GM12878 (cell line): ENCODE results near the gene PROX2. TPM values are rescaled to one million over a fixed set of nuclear protein-coding genes. Genes with fewer than 3 reads are reported as not detected.

Experiments
- ATAC-seq: fragments of 200-7000 bp; cut with Tn5 transposase; 3 replicates; pipeline ENCODE4 v1.9.1; 2020; ENCODE audit warnings: mild to moderate bottlenecking, moderate library complexity
- BruUV-seq: library from RNA; stranded (reverse); fragments of 400-500 nt; replicated peaks from 2 replicates; lab custom pipeline; 2021; lab: Mats Ljungman, UMichigan
- CTCF ChIA-PET: fragments of 300-600 bp; sonication (Branson Sonifier 250); formaldehyde crosslinking; extraction: SDS; loops from one replicate; lab custom pipeline; 2021; ENCODE audit warnings: inconsistent platforms; lab: Yijun Ruan, JAX
- POLR2A ChIA-PET: fragments of 350-600 bp; formaldehyde crosslinking; extraction: SDS; loops from one replicate; lab custom pipeline; 2021; ENCODE audit warnings: inconsistent platforms; lab: Charles Lee
- RAD21 ChIA-PET: fragments of 300-600 bp; sonication (Branson Sonifier 250); formaldehyde crosslinking; loops from one replicate; lab custom pipeline; 2023; ENCODE audit warnings: antibody characterized with exemption; ENCODE audit not compliant: unreplicated experiment; lab: Charles Lee
- SMC1A ChIA-PET: fragments of 300-600 bp; sonication (Branson Sonifier 250); formaldehyde crosslinking; loops from one replicate; lab custom pipeline; 2023; ENCODE audit not compliant: unreplicated experiment, uncharacterized antibody; lab: Charles Lee
- DNase-seq: peaks from one replicate; pipeline ENCODE4 v3.0.0-alpha.2; 2011; ENCODE audit warnings: low read depth, low spot score
- FAIRE-seq: peaks from 3 replicates; lab custom pipeline; 2011; peaks lifted over from hg19 to GRCh38; lab: Jason Lieb, UNC
- H2AFZ ChIP-seq: 2 replicates; pipeline ENCODE4 v1.6.0; 2011; ENCODE audit warnings: low read depth, low read length, control low read depth; ENCODE audit not compliant: control insufficient read depth
- H3K27ac ChIP-seq: 2 replicates; pipeline ENCODE4 v1.5.1; 2011; ENCODE audit warnings: control low read depth; ENCODE audit not compliant: control insufficient read depth, insufficient read depth
- H3K27me3 ChIP-seq, 2 experiments: replicated peaks in 1 of 2; 2 replicates each; pipeline versions ENCODE4 v1.6.0 to v1.6.1; 2011; ENCODE audit warnings: low read length in 1 of 2; ENCODE audit not compliant: control insufficient read depth in 2 of 2, insufficient read depth in 2 of 2
- H3K36me3 ChIP-seq, 2 experiments: 2 replicates each; pipeline ENCODE4 v1.5.1; 2011; ENCODE audit warnings: low read length in 1 of 2; ENCODE audit not compliant: control insufficient read depth in 2 of 2, insufficient read depth in 2 of 2
- H3K4me1 ChIP-seq: 2 replicates; pipeline ENCODE4 v1.6.1; 2011; ENCODE audit warnings: mild to moderate bottlenecking, low read length, moderate library complexity, mixed read lengths; ENCODE audit not compliant: control insufficient read depth, insufficient read depth
- H3K4me2 ChIP-seq: 2 replicates; pipeline ENCODE4 v1.6.0; 2011; ENCODE audit warnings: control low read depth; ENCODE audit not compliant: control insufficient read depth, insufficient read depth
- H3K4me3 ChIP-seq: fragments of 200-600 bp; sonication (generic); 2 replicates; pipeline ENCODE4 v1.5.1; 2016
- H3K79me2 ChIP-seq: 2 replicates; pipeline ENCODE4 v1.6.0; 2011; ENCODE audit warnings: low read length; ENCODE audit not compliant: control insufficient read depth, insufficient read depth
- H3K9ac ChIP-seq: 2 replicates; pipeline ENCODE4 v1.8.0; 2011; ENCODE audit warnings: low read length, control low read depth, mixed read lengths; ENCODE audit not compliant: control insufficient read depth, insufficient read depth
- H3K9me3 ChIP-seq: replicated peaks from 3 replicates; pipeline ENCODE4 v1.5.1; 2011; ENCODE audit warnings: mild to moderate bottlenecking, low read length; ENCODE audit not compliant: control insufficient read depth, insufficient read depth
- H4K20me1 ChIP-seq: 2 replicates; pipeline ENCODE4 v1.6.0; 2011; ENCODE audit not compliant: control insufficient read depth, insufficient read depth
- CBX3 ChIP-seq: fragments of 200-600 bp; sonication (generic); IDR thresholded peaks from 2 replicates; pipeline ENCODE4 v1.6.1; 2016; ENCODE audit warnings: low read depth, borderline replicate concordance
- CEBPB ChIP-seq, 2 experiments: fragments of 150-350 bp in 1 of 2; IDR thresholded peaks; 2 replicates each; pipeline ENCODE4 v1.6.1; 2012 to 2014; ENCODE audit warnings: low read depth in 2 of 2, low read length in 2 of 2, borderline replicate concordance in 1 of 2, inconsistent platforms in 1 of 2
- EGR1 ChIP-seq, 2 experiments: IDR thresholded peaks; 1 replicate in 1 of 2; 2 replicates in 1 of 2; pipeline ENCODE4 v1.6.1; 2011 to 2012; ENCODE audit warnings: low read depth in 2 of 2, low read length in 2 of 2, borderline replicate concordance in 1 of 2, mild to moderate bottlenecking in 1 of 2, moderate library complexity in 1 of 2
- ETV6 ChIP-seq, 2 experiments: fragments of 450-650 bp in 1 of 2; IDR thresholded peaks in 1 of 2; conservative IDR thresholded peaks in 1 of 2; 2 replicates each; pipeline ENCODE4 v1.6.1; 2014; ENCODE audit warnings: antibody characterized with exemption in 1 of 2, borderline replicate concordance in 1 of 2, low read depth in 1 of 2, mild to moderate bottlenecking in 1 of 2, moderate library complexity in 1 of 2
- IKZF1 ChIP-seq: fragments of 450-650 bp; conservative IDR thresholded peaks from 2 replicates; pipeline ENCODE4 v1.6.1; 2017; ENCODE audit warnings: antibody characterized with exemption, mild to moderate bottlenecking
- LARP7 ChIP-seq: fragments of 450-650 bp; IDR thresholded peaks from 2 replicates; pipeline ENCODE4 v1.6.1; 2017; ENCODE audit warnings: mild to moderate bottlenecking
- PAX5 ChIP-seq: IDR thresholded peaks from 2 replicates; pipeline ENCODE4 v1.6.1; 2011; ENCODE audit warnings: low read depth, low read length, borderline replicate concordance
- RAD21 ChIP-seq: IDR thresholded peaks from 2 replicates; pipeline ENCODE4 v1.6.1; 2011; ENCODE audit warnings: mild to moderate bottlenecking, low read depth, low read length, moderate library complexity; ENCODE audit not compliant: insufficient read depth
- SMAD5 ChIP-seq: IDR thresholded peaks from 2 replicates; pipeline ENCODE4 v1.6.1; 2016; ENCODE audit warnings: antibody characterized with exemption, low read depth
- SP1 ChIP-seq: IDR thresholded peaks from one replicate; pipeline ENCODE4 v1.6.1; 2011; ENCODE audit warnings: low read depth, low read length
- SPI1 ChIP-seq: IDR thresholded peaks from 2 replicates; pipeline ENCODE4 v1.6.1; 2011; ENCODE audit warnings: low read depth, mild to moderate bottlenecking, low read length, moderate library complexity, borderline replicate concordance; ENCODE audit not compliant: insufficient read depth
- SREBF2 ChIP-seq: IDR thresholded peaks from 2 replicates; pipeline ENCODE4 v1.6.1; 2012; ENCODE audit warnings: mild to moderate bottlenecking, low read length
- SUPT20H ChIP-seq: IDR thresholded peaks from 2 replicates; pipeline ENCODE4 v1.6.1; 2011; ENCODE audit warnings: low read depth, mild to moderate bottlenecking, low read length, moderate library complexity, borderline replicate concordance; ENCODE audit not compliant: control insufficient read depth
- YY1 ChIP-seq: IDR thresholded peaks from 2 replicates; pipeline ENCODE4 v1.6.1; 2011; ENCODE audit warnings: low read depth, mild to moderate bottlenecking, low read length
- ZNF384 ChIP-seq: IDR thresholded peaks from 2 replicates; pipeline ENCODE4 v1.6.1; 2012; ENCODE audit warnings: low read depth, mild to moderate bottlenecking, low read length, improper control_type of control experiment, borderline replicate concordance
- WGBS: methylation state at CpG from one replicate; pipeline ENCODE4 v1.1.6; 2016; ENCODE audit warnings: low lambda C conversion rate; ENCODE audit not compliant: insufficient replicate concordance, insufficient coverage; ENCODE audit errors: missing lambda C conversion rate; 5-methylcytosine and 5-hydroxymethylcytosine counted together
- in situ Hi-C: fragments of 300-500 bp; cut with MboI; formaldehyde crosslinking; loops from 9 replicates; pipeline ENCODE4 v1.14.3; 2018; ENCODE audit warnings: mixed read lengths
- intact Hi-C: fragments of 100-400 bp; cut with micrococcal nuclease; formaldehyde crosslinking; loops from one replicate; pipeline ENCODE4 v1.14.2; 2022; ENCODE audit not compliant: unreplicated experiment
- polyA plus RNA-seq, 11 experiments: library from polyadenylated mRNA; depleted of rRNA in 4 of 11; unstranded in 6 of 11; stranded (reverse) in 5 of 11; fragments of >200 nt; fragmentation: Nextera tagmentation in 4 of 11; fragmentation: Illumina TruSeq in 1 of 11; extraction: Ambion mirVana in 4 of 11; extraction: Trizol in 1 of 11; gene quantifications; 1 replicate in 1 of 11; 2 replicates in 10 of 11; pipeline versions ENCODE4 v1.2.1 to v1.2.3, GENCODE V29; 2011 to 2016; ENCODE audit warnings: inconsistent platforms in 2 of 11, missing spikeins in 2 of 11, low read depth in 1 of 11
- total RNA-seq, 4 experiments: library from RNA; depleted of rRNA in 3 of 4; stranded (reverse); fragments of >200 nt in 3 of 4; fragmentation: Illumina TruSeq in 1 of 4; extraction: Trizol in 1 of 4; gene quantifications; 2 replicates each; pipeline versions ENCODE4 v1.2.1 to v1.2.3, GENCODE V29; 2013 to 2021
- TF ChIP-seq, protein P1 (sequence below): fragments of 450-650 bp; IDR thresholded peaks from 2 replicates; pipeline ENCODE4 v1.6.1; 2017; ENCODE audit warnings: mild to moderate bottlenecking, moderate library complexity
- TF ChIP-seq, protein P2 (sequence below): IDR thresholded peaks from 2 replicates; pipeline ENCODE4 v1.6.1; 2012; ENCODE audit warnings: low read depth, low read length, improper control_type of control experiment
- TF ChIP-seq, protein P3 (sequence below): IDR thresholded peaks from 2 replicates; pipeline ENCODE4 v1.6.1; 2012; ENCODE audit warnings: low read depth, low read length, improper control_type of control experiment

The PROX2 gene
- total and polyA plus RNA-seq, 10 of the 15 experiments (the other 5 are each of a cell fraction or from before 2014, with no cell fraction given) = 0.04 to 0.42 (median 0.19) TPM

DNA sequence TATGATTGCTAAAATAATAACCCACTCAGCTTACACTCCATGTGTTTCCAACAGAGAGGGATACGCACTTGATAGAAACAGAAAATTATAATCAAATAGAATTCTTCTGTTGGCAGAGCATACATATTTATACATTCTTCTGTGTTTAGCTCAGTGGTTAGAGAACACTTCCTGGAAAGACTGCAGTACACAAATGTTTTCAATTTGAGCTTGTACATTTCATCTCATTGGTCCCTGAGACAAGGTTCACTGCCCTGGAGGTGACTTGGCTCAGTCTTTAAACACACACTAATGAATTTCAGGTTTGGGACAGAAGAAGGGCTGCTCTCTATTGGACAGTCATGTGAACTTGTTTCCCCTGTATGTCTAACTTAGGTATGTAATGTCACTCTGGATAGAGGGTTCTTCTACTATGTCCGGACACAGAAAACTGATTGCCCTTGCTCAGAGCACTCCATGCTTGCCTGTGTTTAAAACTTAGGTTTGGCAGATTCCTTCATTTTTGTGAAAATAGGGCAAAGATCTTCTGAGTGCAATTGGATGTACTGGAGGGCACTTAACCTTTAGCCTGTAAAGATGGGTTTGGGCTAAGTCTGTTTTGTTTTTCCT lies 22.9 kb downstream of the PROX2 start (continued):
- no peak for TF ChIP-seq EGR1 (IDR thresholded peaks at IDR 0.05; ENCODE audit: borderline replicate concordance in 1 of 2, low read depth in 2 of 2, low read length in 2 of 2)
- no peak for TF ChIP-seq ETV6 (conservative IDR thresholded peaks at IDR 0.05 in 1 of 2, IDR thresholded peaks at IDR 0.05 in 1 of 2; ENCODE audit: borderline replicate concordance in 1 of 2, low read depth in 1 of 2)

DNA sequence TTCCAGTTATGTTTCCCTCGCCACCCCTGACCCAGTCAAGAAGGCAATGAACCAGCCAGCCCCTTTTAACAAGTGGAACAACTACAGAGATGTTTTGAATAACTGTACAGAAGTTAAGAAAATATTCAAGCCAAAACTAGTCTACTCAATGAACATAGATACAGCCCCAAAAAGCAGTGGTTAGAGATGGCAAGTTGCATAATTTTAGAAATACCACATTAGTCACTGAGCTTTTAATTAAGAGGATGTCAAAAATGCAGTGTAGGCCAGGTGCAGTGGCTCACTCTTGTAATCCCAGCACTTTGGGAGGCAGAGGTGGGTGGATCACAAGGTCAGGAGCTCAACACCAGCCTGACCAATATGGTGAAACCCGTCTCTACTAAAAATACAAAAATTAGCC lies 27.2 kb downstream of the PROX2 start:
- ATAC-seq (no peak), FAIRE-seq (no peak), DNase-seq (no peak)
- ChIA-PET POLR2A (interaction anchor here (0.5 to 0.7 kb wide), 2 partner anchors 52 to 1846 kb away, joined by 3 read pairs; no protein-coding TSS in a partner anchor), RAD21 (no interaction called here), SMC1A (interaction anchor here (0.6 to 1.4 kb wide), 4 partner anchors 11 to 18 kb away, joined by 3 to 8 read pairs (median 3); no protein-coding TSS in a partner anchor), CTCF (interaction anchor here (0.9 to 4.5 kb wide), 5 partner anchors 11 to 235 kb away, joined by 3 to 42 read pairs (median 9); no protein-coding TSS in a partner anchor)
- Histone ChIP-seq H3K79me2 (no peaks in the 10 kb centered on the region), H3K4me2 (no peak overlapping the region), H2AFZ (no peak overlapping the region), H3K36me3 (no peaks in the 10 kb centered on the region), H3K9ac (no peak overlapping the region), H3K4me3 (no peak overlapping the region), H3K9me3 (no peaks in the 10 kb centered on the region), H3K27ac (no peak overlapping the region), H4K20me1 (no peaks in the 10 kb centered on the region), H3K27me3 (no peaks in the 10 kb centered on the region), H3K4me1 (no peaks in the 10 kb centered on the region)
- WGBS = 71% methylated on average over 2 of the region's 2 CpGs
- in situ Hi-C loops (no loop called here), intact Hi-C loops (no loop called here)
- no TSS peak for BruUV-seq
- TF ChIP-seq SPI1 (no peak), CEBPB (IDR thresholded peaks at IDR 0.05; ENCODE audit: borderline replicate concordance in 1 of 2, low read depth in 2 of 2, low read length in 2 of 2) (no peak), ZNF384 (no peak), SREBF2 (no peak), CBX3 (no peak), LARP7 (no peak), SUPT20H (no peak), PAX5 (no peak), YY1 (no peak), SMAD5 (no peak), SP1 (no peak), IKZF1 (no peak), RAD21 (no peak)
- TF ChIP-seq, protein P1, sequence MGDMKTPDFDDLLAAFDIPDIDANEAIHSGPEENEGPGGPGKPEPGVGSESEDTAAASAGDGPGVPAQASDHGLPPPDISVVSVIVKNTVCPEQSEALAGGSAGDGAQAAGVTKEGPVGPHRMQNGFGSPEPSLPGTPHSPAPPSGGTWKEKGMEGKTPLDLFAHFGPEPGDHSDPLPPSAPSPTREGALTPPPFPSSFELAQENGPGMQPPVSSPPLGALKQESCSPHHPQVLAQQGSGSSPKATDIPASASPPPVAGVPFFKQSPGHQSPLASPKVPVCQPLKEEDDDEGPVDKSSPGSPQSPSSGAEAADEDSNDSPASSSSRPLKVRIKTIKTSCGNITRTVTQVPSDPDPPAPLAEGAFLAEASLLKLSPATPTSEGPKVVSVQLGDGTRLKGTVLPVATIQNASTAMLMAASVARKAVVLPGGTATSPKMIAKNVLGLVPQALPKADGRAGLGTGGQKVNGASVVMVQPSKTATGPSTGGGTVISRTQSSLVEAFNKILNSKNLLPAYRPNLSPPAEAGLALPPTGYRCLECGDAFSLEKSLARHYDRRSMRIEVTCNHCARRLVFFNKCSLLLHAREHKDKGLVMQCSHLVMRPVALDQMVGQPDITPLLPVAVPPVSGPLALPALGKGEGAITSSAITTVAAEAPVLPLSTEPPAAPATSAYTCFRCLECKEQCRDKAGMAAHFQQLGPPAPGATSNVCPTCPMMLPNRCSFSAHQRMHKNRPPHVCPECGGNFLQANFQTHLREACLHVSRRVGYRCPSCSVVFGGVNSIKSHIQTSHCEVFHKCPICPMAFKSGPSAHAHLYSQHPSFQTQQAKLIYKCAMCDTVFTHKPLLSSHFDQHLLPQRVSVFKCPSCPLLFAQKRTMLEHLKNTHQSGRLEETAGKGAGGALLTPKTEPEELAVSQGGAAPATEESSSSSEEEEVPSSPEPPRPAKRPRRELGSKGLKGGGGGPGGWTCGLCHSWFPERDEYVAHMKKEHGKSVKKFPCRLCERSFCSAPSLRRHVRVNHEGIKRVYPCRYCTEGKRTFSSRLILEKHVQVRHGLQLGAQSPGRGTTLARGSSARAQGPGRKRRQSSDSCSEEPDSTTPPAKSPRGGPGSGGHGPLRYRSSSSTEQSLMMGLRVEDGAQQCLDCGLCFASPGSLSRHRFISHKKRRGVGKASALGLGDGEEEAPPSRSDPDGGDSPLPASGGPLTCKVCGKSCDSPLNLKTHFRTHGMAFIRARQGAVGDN = no peak
- TF ChIP-seq, protein P2, sequence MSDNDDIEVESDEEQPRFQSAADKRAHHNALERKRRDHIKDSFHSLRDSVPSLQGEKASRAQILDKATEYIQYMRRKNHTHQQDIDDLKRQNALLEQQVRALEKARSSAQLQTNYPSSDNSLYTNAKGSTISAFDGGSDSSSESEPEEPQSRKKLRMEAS = no peak
- TF ChIP-seq, protein P3, sequence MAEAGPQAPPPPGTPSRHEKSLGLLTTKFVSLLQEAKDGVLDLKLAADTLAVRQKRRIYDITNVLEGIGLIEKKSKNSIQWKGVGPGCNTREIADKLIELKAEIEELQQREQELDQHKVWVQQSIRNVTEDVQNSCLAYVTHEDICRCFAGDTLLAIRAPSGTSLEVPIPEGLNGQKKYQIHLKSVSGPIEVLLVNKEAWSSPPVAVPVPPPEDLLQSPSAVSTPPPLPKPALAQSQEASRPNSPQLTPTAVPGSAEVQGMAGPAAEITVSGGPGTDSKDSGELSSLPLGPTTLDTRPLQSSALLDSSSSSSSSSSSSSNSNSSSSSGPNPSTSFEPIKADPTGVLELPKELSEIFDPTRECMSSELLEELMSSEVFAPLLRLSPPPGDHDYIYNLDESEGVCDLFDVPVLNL = no peak
